Peyer's patch (tissue), 4 donors: ENCODE results near the gene WDR31.

ENCODE experiments used
- CTCF ChIP-seq, 6 experiments: fragments of 450-650 bp in 4 of 6; fragments of 200-600 bp in 2 of 6; sonication (generic) in 1 of 6; IDR thresholded peaks; one replicate each; pipeline ENCODE4 v1.5.1; 2017 to 2019; ENCODE audit warnings: antibody characterized with exemption in 6 of 6, mild to moderate bottlenecking in 3 of 6, moderate library complexity in 1 of 6
- POLR2A ChIP-seq, 2 donors: fragments of 450-650 bp; IDR thresholded peaks; one replicate each; pipeline ENCODE4 v1.5.1; 2017; ENCODE audit warnings: antibody characterized with exemption in 2 of 2, mild to moderate bottlenecking in 2 of 2, moderate library complexity in 2 of 2

DNA sequence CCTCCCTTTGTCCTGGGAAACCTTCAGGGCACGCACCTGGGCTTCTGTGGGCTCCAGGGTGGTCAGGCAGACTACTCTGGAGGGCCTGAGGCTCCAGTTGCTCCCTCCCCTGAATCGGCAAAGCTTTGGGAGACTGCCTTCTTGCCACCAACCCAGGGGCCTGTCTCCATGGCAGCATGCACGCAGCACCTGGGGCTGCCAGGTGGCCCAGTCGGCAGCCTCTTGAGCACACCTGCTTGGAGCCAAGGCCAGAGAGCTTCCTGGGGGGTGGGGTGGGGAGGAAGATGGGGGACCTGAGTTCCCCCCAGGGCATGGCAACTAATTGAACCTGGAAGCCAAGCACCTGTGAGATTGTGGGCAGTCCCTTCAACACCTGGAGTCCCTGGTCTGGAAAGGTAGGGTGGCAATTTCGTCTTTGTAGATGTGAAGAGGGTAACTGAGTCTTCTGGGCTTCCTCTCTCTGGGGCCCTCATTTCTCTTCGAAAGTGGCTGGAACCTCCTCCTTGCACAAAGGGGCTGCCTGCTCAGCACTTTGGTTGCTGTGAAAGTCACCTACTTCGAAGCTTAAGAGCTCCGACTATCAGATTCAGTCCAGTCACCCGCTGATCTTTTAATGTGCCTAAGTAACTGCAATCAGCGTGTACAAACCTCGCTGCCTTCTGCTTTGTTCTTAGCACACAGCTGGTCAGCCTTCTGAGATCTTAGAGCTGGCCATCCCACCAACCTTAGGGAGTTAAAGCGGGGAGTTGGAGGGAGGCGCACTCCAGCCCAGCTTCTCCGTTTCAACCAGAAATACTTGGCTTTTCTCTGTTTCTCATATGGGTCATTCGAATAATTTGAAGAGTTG, 40.9 kb downstream of the WDR31 start:
- TF ChIP-seq POLR2A (IDR thresholded peaks at IDR 0.05) (no peak), CTCF (IDR thresholded peaks at IDR 0.05) (no peak)
